ENCODE results near the gene TOMT.

GRCh38 chr11:72112978-72113808 is 7.5 kb downstream of the TOMT start:
- no peak for TF ChIP-seq CTCF (IDR thresholded peaks at IDR 0.05)
- TF ChIP-seq POLR2A (IDR thresholded peaks at IDR 0.05), result no peak
- no peak for TF ChIP-seq POLR2AphosphoS5 (IDR thresholded peaks at IDR 0.05)
